ENCODE measurements around the gene SCML1. TPM values are rescaled to one million over a fixed set of nuclear protein-coding genes. Genes with fewer than 3 reads are reported as not detected.

Gene SCML1
- total and polyA plus RNA-seq, 2 of the 8 experiments (the other 6 are each of a cell fraction or from before 2014, with no cell fraction given), result 2.2 to 2.5 TPM

- H3K4me2 ChIP-seq (ENCODE audit: insufficient read depth in 1 of 2, low read depth in 2 of 2, low read length in 2 of 2), result no peak overlapping the region
- no peak overlapping the region for H3K18ac ChIP-seq (ENCODE audit: extremely low read depth, low read length)
- H2BK12ac ChIP-seq (ENCODE audit: low read depth, low read length), result no peak overlapping the region
- no peaks in the 10 kb centered on the region for H3K79me2 ChIP-seq (ENCODE audit: control insufficient read depth in 1 of 2, insufficient read depth in 2 of 2, low read length in 2 of 2)
- H3K79me1 ChIP-seq (ENCODE audit: low read depth, low read length), result no peaks in the 10 kb centered on the region
- H3K9me3 ChIP-seq (ENCODE audit: insufficient read depth in 2 of 2, low read depth in 1 of 2, low read length in 1 of 2), result no peaks in the 10 kb centered on the region
- H4K91ac ChIP-seq (replicated peaks; ENCODE audit: insufficient read length, low read length), result no peak overlapping the region
- no peak for FAIRE-seq
- no peaks in the 10 kb centered on the region for H3K36me3 ChIP-seq (ENCODE audit: control insufficient read depth in 2 of 4, insufficient read depth in 4 of 4, low read length in 3 of 4)
- 86% methylated on average over 2 of the region's 2 CpGs; no CpG with 5 or more reads in 1 of the 2 experiments for WGBS, 2 experiments (ENCODE audit: extremely low coverage in 1 of 2, insufficient coverage in 1 of 2, insufficient read length in 1 of 2, insufficient replicate concordance in 2 of 2, low coverage in 1 of 2, low lambda C conversion rate in 2 of 2, missing lambda C conversion rate in 1 of 2)
- H2BK15ac ChIP-seq (ENCODE audit: low read length), result no peak overlapping the region
- no peak overlapping the region for H3K4ac ChIP-seq (replicated peaks; ENCODE audit: insufficient read length, low read depth, low read length)
- no peak overlapping the region for H4K5ac ChIP-seq (ENCODE audit: insufficient read length, low read depth, low read length)
- peaks cover 0 to 2% of the 10 kb centered on the region in 2 experiments for H4K20me1 ChIP-seq (replicated peaks in 1 of 2; ENCODE audit: control insufficient read depth in 1 of 2, insufficient read depth in 2 of 2, low read length in 2 of 2)
- no peak overlapping the region for H3K23ac ChIP-seq (ENCODE audit: insufficient read length)
- H3K27me3 ChIP-seq (replicated peaks in 1 of 4; ENCODE audit: control insufficient read depth in 3 of 4, extremely low read depth in 1 of 4, insufficient read depth in 3 of 4, low read length in 3 of 4), result peaks cover 0 to 6% (median 2%) of the 10 kb centered on the region in 4 experiments; a peak in 2 of 7 replicates
- H4K8ac ChIP-seq (ENCODE audit: extremely low read depth, insufficient read depth, low read length), result no peak overlapping the region
- no peak for DNase-seq (ENCODE audit: low read depth in 1 of 2, low spot score in 2 of 2)
- H3K4me3 ChIP-seq (ENCODE audit: extremely low read depth in 1 of 4, insufficient read depth in 2 of 4, low read depth in 3 of 4, low read length in 4 of 4), result no peak overlapping the region
- H3K27ac ChIP-seq (ENCODE audit: low read depth, low read length), result no peak overlapping the region
- ChIA-PET POLR2A (ENCODE audit: partially characterized antibody) (no interaction called here), CTCF (ENCODE audit: partially characterized antibody) (no interaction called here)
- H3K14ac ChIP-seq (ENCODE audit: insufficient read length), result no peak overlapping the region
- no peak overlapping the region for H3K9ac ChIP-seq (replicated peaks in 1 of 4; ENCODE audit: extremely low read depth in 1 of 4, low read depth in 3 of 4, low read length in 3 of 4)
- H2BK5ac ChIP-seq (ENCODE audit: low read depth, low read length), result no peak overlapping the region
- H3K4me1 ChIP-seq (replicated peaks in 1 of 4; ENCODE audit: control insufficient read depth in 3 of 4, insufficient read depth in 4 of 4, low read length in 3 of 4), result no peaks in the 10 kb centered on the region
- H2AK5ac ChIP-seq (ENCODE audit: low read depth, low read length), result no peak overlapping the region
- H3K23me2 ChIP-seq (ENCODE audit: low read depth, low read length), result no peaks in the 10 kb centered on the region
- no peak overlapping the region for H2BK120ac ChIP-seq (replicated peaks; ENCODE audit: low read depth, low read length)
- H2AFZ ChIP-seq (ENCODE audit: low read length), result no peak overlapping the region
- H3K56ac ChIP-seq (replicated peaks; ENCODE audit: insufficient read length, low read depth, low read length), result no peak overlapping the region
- H2BK20ac ChIP-seq (ENCODE audit: low read length), result no peak overlapping the region
- TF ChIP-seq EGR1 (IDR thresholded peaks at IDR 0.05; ENCODE audit: borderline replicate concordance, low read depth, low read length) (no peak), NRF1 (IDR thresholded peaks at IDR 0.05; ENCODE audit: low read depth, low read length) (no peak)
Observed at GRCh38 chrX:17743913-17744312, 6.6 kb downstream of the SCML1 start.
